ENCODE results near the gene TBC1D22B. TPM values are rescaled to one million over a fixed set of nuclear protein-coding genes. Genes with fewer than 3 reads are reported as not detected.

Gene TBC1D22B
- polyA plus RNA-seq, 1 experiment: 9.8 TPM

GRCh38 chr6:37362101-37362828 lies 104.7 kb downstream of the TBC1D22B start:
- Histone ChIP-seq H3K27ac (ENCODE audit: low read depth, low read length) (no peak overlapping the region), H3K27me3 (ENCODE audit: control insufficient read depth, insufficient read depth, low read length) (no peaks in the 10 kb centered on the region), H3K4me3 (ENCODE audit: low read depth, low read length) (no peak overlapping the region), H3K9me3 (ENCODE audit: control insufficient read depth, insufficient read depth, low read length) (no peaks in the 10 kb centered on the region)
- TF ChIP-seq, protein P1, sequence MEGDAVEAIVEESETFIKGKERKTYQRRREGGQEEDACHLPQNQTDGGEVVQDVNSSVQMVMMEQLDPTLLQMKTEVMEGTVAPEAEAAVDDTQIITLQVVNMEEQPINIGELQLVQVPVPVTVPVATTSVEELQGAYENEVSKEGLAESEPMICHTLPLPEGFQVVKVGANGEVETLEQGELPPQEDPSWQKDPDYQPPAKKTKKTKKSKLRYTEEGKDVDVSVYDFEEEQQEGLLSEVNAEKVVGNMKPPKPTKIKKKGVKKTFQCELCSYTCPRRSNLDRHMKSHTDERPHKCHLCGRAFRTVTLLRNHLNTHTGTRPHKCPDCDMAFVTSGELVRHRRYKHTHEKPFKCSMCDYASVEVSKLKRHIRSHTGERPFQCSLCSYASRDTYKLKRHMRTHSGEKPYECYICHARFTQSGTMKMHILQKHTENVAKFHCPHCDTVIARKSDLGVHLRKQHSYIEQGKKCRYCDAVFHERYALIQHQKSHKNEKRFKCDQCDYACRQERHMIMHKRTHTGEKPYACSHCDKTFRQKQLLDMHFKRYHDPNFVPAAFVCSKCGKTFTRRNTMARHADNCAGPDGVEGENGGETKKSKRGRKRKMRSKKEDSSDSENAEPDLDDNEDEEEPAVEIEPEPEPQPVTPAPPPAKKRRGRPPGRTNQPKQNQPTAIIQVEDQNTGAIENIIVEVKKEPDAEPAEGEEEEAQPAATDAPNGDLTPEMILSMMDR (IDR thresholded peaks at IDR 0.05; ENCODE audit: low read depth, low read length): no peak
- ChIA-PET POLR2A (no interaction called here), CTCF (interaction anchor here (0.6 to 2.6 kb wide), 2 partner anchors 34 to 36 kb away, joined by 3 to 11 read pairs; no protein-coding TSS in a partner anchor)
- no peak for DNase-seq (ENCODE audit: low read depth, low spot score)

- TF ChIP-seq, protein P1 (IDR thresholded peaks at IDR 0.05; ENCODE audit: low read depth, low read length): peak; percentile 12; the same call in 1 of the 2 replicates
- Histone ChIP-seq H3K27ac (ENCODE audit: low read depth, low read length) (no peak overlapping the region), H3K27me3 (ENCODE audit: control insufficient read depth, insufficient read depth, low read length) (no peaks in the 10 kb centered on the region), H3K4me3 (ENCODE audit: low read depth, low read length) (no peak overlapping the region), H3K9me3 (ENCODE audit: control insufficient read depth, insufficient read depth, low read length) (no peaks in the 10 kb centered on the region)
- POLR2A ChIA-PET: no interaction called here
- DNase-seq (ENCODE audit: low read depth, low spot score): no peak
- CTCF ChIA-PET: interaction anchor here (0.6 to 1.4 kb wide), 5 partner anchors 40 to 325 kb away, joined by 3 to 4 read pairs (median 4); no protein-coding TSS in a partner anchor
These were observed 108.2 kb downstream of the TBC1D22B start for GRCh38 chr6:37365791-37366190.

DNA sequence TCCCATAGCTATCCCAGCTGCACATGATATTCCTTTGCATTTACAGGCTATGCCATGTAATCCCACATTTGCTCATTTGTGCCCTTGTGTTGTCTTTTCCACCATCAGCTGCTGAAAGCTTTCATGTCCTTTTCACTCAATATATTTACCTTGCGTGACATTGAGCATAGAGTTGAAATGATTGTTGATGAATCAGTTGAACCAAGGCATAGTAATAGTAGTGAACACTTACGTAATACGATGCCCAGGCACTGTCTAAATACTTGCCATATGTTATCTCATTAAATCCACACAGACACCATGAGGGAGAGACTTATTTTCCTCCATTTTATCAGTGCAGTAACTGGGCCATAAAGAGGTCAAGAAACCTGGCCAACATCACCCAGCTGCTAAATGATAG lies 109.3 kb downstream of the TBC1D22B start:
- no peak for DNase-seq (ENCODE audit: low read depth, low spot score)
- H3K27ac ChIP-seq (ENCODE audit: low read depth, low read length): no peak overlapping the region
- no peaks in the 10 kb centered on the region for H3K27me3 ChIP-seq (ENCODE audit: control insufficient read depth, insufficient read depth, low read length)
- no peaks in the 10 kb centered on the region for H3K9me3 ChIP-seq (ENCODE audit: control insufficient read depth, insufficient read depth, low read length)
- H3K4me3 ChIP-seq (ENCODE audit: low read depth, low read length): no peak overlapping the region
- POLR2A ChIA-PET: no interaction called here
- CTCF ChIA-PET: no interaction called here
- TF ChIP-seq, protein P1 (IDR thresholded peaks at IDR 0.05; ENCODE audit: low read depth, low read length): no peak

- ChIA-PET CTCF (interaction anchor here (0.9 kb wide), 1 partner anchor 12 kb away, joined by 3 read pairs; no protein-coding TSS in a partner anchor), POLR2A (no interaction called here)
- Histone ChIP-seq H3K27ac (ENCODE audit: low read depth, low read length) (no peak overlapping the region), H3K4me3 (ENCODE audit: low read depth, low read length) (no peak overlapping the region), H3K27me3 (ENCODE audit: control insufficient read depth, insufficient read depth, low read length) (no peaks in the 10 kb centered on the region), H3K9me3 (ENCODE audit: control insufficient read depth, insufficient read depth, low read length) (no peaks in the 10 kb centered on the region)
- TF ChIP-seq, protein P1 (IDR thresholded peaks at IDR 0.05; ENCODE audit: low read depth, low read length): no peak
- no peak for DNase-seq (ENCODE audit: low read depth, low spot score)
These were observed 111.4 kb downstream of the TBC1D22B start for GRCh38 chr6:37368961-37369320.
